ENCODE results near the gene TTC21A. TPM values are rescaled to one million over a fixed set of nuclear protein-coding genes. Genes with fewer than 3 reads are reported as not detected.

Gene TTC21A
- total and polyA plus RNA-seq, 2 experiments from 2014 or later, result 1.8 to 2.0 TPM

DNA sequence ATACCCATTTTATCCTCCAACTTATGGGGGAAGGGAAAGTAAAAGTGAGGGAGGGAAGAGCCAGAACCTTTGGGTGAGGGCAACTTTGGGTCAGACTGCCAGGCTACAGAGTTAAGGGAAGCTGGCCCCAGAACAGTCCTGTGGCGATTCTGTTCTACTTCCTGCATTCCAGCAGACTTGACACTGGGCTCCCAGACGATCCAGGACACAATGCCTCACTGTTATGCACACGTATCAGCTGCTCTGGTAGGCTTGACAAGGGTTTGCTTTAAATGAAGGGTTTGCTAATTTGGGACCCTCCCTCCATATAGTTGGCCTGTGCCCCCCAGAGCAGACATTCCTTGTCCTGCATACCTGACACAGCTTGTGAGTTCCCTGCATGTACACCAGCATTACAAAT is 10.7 kb upstream of the TTC21A start:
- no peaks in the 10 kb centered on the region for H3K9me2 ChIP-seq (ENCODE audit: insufficient read depth)
- H3K4me3 ChIP-seq, result no peak overlapping the region
- H3K36me3 ChIP-seq (ENCODE audit: insufficient read depth), result peaks cover 20% of the 10 kb centered on the region
- no peaks in the 10 kb centered on the region for H3F3A ChIP-seq (replicated peaks; ENCODE audit: low read depth)
- TF ChIP-seq, protein P1, sequence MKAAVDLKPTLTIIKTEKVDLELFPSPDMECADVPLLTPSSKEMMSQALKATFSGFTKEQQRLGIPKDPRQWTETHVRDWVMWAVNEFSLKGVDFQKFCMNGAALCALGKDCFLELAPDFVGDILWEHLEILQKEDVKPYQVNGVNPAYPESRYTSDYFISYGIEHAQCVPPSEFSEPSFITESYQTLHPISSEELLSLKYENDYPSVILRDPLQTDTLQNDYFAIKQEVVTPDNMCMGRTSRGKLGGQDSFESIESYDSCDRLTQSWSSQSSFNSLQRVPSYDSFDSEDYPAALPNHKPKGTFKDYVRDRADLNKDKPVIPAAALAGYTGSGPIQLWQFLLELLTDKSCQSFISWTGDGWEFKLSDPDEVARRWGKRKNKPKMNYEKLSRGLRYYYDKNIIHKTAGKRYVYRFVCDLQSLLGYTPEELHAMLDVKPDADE (IDR thresholded peaks at IDR 0.05), result no peak
- TF ChIP-seq EZH2 (IDR thresholded peaks at IDR 0.05; ENCODE audit: low read depth, unreplicated experiment) (no peak), JUNB (IDR thresholded peaks at IDR 0.05; ENCODE audit: unreplicated experiment) (no peak), ZNF331 (CRISPR knock-in tag; IDR thresholded peaks at IDR 0.05; ENCODE audit: low read depth) (no peak), POLR2AphosphoS5 (IDR thresholded peaks at IDR 0.05; ENCODE audit: low read depth) (no peak), EZH2phosphoT487 (IDR thresholded peaks at IDR 0.05; ENCODE audit: unreplicated experiment) (no peak), NANOG (IDR thresholded peaks at IDR 0.05; ENCODE audit: borderline replicate concordance) (no peak), ZNF114 (CRISPR knock-in tag; IDR thresholded peaks at IDR 0.05) (no peak), STAT1 (IDR thresholded peaks at IDR 0.05; ENCODE audit: unreplicated experiment) (no peak), CREB1 (CRISPR knock-in tag; IDR thresholded peaks at IDR 0.05; ENCODE audit: low read depth) (no peak)
- TF ChIP-seq, protein P2, sequence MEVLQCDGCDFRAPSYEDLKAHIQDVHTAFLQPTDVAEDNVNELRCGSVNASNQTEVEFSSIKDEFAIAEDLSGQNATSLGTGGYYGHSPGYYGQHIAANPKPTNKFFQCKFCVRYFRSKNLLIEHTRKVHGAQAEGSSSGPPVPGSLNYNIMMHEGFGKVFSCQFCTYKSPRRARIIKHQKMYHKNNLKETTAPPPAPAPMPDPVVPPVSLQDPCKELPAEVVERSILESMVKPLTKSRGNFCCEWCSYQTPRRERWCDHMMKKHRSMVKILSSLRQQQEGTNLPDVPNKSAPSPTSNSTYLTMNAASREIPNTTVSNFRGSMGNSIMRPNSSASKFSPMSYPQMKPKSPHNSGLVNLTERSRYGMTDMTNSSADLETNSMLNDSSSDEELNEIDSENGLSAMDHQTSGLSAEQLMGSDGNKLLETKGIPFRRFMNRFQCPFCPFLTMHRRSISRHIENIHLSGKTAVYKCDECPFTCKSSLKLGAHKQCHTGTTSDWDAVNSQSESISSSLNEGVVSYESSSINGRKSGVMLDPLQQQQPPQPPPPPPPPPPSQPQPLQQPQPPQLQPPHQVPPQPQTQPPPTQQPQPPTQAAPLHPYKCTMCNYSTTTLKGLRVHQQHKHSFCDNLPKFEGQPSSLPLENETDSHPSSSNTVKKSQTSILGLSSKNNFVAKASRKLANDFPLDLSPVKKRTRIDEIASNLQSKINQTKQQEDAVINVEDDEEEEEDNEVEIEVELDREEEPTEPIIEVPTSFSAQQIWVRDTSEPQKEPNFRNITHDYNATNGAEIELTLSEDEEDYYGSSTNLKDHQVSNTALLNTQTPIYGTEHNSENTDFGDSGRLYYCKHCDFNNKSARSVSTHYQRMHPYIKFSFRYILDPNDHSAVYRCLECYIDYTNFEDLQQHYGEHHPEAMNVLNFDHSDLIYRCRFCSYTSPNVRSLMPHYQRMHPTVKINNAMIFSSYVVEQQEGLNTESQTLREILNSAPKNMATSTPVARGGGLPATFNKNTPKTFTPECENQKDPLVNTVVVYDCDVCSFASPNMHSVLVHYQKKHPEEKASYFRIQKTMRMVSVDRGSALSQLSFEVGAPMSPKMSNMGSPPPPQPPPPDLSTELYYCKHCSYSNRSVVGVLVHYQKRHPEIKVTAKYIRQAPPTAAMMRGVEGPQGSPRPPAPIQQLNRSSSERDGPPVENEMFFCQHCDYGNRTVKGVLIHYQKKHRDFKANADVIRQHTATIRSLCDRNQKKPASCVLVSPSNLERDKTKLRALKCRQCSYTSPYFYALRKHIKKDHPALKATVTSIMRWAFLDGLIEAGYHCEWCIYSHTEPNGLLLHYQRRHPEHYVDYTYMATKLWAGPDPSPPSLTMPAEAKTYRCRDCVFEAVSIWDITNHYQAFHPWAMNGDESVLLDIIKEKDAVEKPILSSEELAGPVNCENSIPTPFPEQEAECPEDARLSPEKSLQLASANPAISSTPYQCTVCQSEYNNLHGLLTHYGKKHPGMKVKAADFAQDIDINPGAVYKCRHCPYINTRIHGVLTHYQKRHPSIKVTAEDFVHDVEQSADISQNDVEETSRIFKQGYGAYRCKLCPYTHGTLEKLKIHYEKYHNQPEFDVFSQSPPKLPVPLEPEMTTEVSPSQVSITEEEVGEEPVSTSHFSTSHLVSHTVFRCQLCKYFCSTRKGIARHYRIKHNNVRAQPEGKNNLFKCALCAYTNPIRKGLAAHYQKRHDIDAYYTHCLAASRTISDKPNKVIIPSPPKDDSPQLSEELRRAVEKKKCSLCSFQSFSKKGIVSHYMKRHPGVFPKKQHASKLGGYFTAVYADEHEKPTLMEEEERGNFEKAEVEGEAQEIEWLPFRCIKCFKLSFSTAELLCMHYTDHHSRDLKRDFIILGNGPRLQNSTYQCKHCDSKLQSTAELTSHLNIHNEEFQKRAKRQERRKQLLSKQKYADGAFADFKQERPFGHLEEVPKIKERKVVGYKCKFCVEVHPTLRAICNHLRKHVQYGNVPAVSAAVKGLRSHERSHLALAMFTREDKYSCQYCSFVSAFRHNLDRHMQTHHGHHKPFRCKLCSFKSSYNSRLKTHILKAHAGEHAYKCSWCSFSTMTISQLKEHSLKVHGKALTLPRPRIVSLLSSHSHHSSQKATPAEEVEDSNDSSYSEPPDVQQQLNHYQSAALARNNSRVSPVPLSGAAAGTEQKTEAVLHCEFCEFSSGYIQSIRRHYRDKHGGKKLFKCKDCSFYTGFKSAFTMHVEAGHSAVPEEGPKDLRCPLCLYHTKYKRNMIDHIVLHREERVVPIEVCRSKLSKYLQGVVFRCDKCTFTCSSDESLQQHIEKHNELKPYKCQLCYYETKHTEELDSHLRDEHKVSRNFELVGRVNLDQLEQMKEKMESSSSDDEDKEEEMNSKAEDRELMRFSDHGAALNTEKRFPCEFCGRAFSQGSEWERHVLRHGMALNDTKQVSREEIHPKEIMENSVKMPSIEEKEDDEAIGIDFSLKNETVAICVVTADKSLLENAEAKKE (CRISPR knock-in tag; IDR thresholded peaks at IDR 0.05), result no peak
- TF ChIP-seq, protein P3, sequence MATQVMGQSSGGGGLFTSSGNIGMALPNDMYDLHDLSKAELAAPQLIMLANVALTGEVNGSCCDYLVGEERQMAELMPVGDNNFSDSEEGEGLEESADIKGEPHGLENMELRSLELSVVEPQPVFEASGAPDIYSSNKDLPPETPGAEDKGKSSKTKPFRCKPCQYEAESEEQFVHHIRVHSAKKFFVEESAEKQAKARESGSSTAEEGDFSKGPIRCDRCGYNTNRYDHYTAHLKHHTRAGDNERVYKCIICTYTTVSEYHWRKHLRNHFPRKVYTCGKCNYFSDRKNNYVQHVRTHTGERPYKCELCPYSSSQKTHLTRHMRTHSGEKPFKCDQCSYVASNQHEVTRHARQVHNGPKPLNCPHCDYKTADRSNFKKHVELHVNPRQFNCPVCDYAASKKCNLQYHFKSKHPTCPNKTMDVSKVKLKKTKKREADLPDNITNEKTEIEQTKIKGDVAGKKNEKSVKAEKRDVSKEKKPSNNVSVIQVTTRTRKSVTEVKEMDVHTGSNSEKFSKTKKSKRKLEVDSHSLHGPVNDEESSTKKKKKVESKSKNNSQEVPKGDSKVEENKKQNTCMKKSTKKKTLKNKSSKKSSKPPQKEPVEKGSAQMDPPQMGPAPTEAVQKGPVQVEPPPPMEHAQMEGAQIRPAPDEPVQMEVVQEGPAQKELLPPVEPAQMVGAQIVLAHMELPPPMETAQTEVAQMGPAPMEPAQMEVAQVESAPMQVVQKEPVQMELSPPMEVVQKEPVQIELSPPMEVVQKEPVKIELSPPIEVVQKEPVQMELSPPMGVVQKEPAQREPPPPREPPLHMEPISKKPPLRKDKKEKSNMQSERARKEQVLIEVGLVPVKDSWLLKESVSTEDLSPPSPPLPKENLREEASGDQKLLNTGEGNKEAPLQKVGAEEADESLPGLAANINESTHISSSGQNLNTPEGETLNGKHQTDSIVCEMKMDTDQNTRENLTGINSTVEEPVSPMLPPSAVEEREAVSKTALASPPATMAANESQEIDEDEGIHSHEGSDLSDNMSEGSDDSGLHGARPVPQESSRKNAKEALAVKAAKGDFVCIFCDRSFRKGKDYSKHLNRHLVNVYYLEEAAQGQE (IDR thresholded peaks at IDR 0.05; ENCODE audit: unreplicated experiment), result no peak
- TF ChIP-seq, protein P4, sequence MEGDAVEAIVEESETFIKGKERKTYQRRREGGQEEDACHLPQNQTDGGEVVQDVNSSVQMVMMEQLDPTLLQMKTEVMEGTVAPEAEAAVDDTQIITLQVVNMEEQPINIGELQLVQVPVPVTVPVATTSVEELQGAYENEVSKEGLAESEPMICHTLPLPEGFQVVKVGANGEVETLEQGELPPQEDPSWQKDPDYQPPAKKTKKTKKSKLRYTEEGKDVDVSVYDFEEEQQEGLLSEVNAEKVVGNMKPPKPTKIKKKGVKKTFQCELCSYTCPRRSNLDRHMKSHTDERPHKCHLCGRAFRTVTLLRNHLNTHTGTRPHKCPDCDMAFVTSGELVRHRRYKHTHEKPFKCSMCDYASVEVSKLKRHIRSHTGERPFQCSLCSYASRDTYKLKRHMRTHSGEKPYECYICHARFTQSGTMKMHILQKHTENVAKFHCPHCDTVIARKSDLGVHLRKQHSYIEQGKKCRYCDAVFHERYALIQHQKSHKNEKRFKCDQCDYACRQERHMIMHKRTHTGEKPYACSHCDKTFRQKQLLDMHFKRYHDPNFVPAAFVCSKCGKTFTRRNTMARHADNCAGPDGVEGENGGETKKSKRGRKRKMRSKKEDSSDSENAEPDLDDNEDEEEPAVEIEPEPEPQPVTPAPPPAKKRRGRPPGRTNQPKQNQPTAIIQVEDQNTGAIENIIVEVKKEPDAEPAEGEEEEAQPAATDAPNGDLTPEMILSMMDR (conservative IDR thresholded peaks at IDR 0.05; ENCODE audit: low read depth in 2 of 2), result no peak
- Mint-ChIP-seq H3K27me3 (ENCODE audit: insufficient read depth, low read depth, poor library complexity) (peaks cover 4% of the 10 kb centered on the region), H3K27ac (no peak overlapping the region), H3K4me1 (no peaks in the 10 kb centered on the region; the same call in 2 of the 3 replicates), H3K4me3 (no peak overlapping the region), H3K36me3 (ENCODE audit: low read depth) (peaks cover 40% of the 10 kb centered on the region), H3K9me3 (no peaks in the 10 kb centered on the region)
- no peaks in the 10 kb centered on the region for H3K79me2 ChIP-seq (replicated peaks; ENCODE audit: insufficient read depth)
- H2AFZ ChIP-seq, result no peak overlapping the region
- H3K27ac ChIP-seq (ENCODE audit: low read depth), result no peak overlapping the region
- peaks cover 4% of the 10 kb centered on the region; the same call in 1 of the 2 replicates for H4K20me1 ChIP-seq (replicated peaks; ENCODE audit: insufficient read depth)
- H3K4me1 ChIP-seq (ENCODE audit: insufficient read depth), result no peaks in the 10 kb centered on the region
- DNase-seq (ENCODE audit: low spot score) (peak; percentile 11), ATAC-seq (no peak)
- H3K27me3 ChIP-seq (ENCODE audit: insufficient read depth), result no peaks in the 10 kb centered on the region
- H3K4me2 ChIP-seq, result no peak overlapping the region

All from GM23338 (cell line).